ENCODE data around the gene DCANP1.

Gene DCANP1

GRCh38 chr5:135395451-135395850 lies 51.7 kb downstream of the DCANP1 start:
- TF ChIP-seq ZFX (IDR thresholded peaks at IDR 0.05) (no peak), CTCF (conservative IDR thresholded peaks at IDR 0.05) (no peak)
- no peak overlapping the region for H3K27ac ChIP-seq

Measured in C4-2B (cell line).